Measurements from ENCODE around the gene KCNIP1.

Gene KCNIP1

GRCh38 chr5:170774831-170775230 lies 271.0 kb downstream of the KCNIP1 start:
- no peak overlapping the region for H3K4me3 Mint-ChIP-seq
- no peaks in the 10 kb centered on the region for H3K9me3 Mint-ChIP-seq
- CTCF ChIA-PET = no interaction called here
- no peaks in the 10 kb centered on the region for H3K36me3 Mint-ChIP-seq
- no peak for DNase-seq
- H3K27ac Mint-ChIP-seq = peak overlapping the region; percentile 4
- H3K27me3 Mint-ChIP-seq = peaks cover 3% of the 10 kb centered on the region
- no peaks in the 10 kb centered on the region for H3K4me1 Mint-ChIP-seq

DNA sequence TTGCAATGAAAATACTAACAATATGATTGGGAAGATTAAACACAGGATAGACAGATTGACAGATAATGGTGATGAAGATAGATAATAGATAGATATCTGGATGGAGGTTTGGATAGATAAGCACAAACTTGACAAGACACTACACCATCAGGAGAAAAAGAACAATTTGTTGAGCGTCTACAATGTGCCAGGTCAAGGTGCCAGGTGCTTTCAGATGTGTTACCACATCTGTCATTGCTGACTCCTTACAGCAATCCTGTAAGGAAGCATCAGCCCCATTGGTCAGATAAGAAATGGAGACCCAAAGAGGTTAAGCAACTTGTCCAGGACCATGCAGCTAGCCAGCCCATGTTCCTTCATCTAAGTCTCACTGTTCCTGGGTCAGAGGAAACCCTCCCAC lies 278.1 kb downstream of the KCNIP1 start:
- Mint-ChIP-seq H3K4me1 (no peaks in the 10 kb centered on the region), H3K27ac (no peak overlapping the region), H3K9me3 (no peaks in the 10 kb centered on the region), H3K27me3 (no peaks in the 10 kb centered on the region), H3K36me3 (no peaks in the 10 kb centered on the region), H3K4me3 (no peak overlapping the region)
- no peak for DNase-seq
- CTCF ChIA-PET = interaction anchor here (1.0 kb wide), 1 partner anchor 9 kb away, joined by 3 read pairs; no protein-coding TSS in a partner anchor

DNA sequence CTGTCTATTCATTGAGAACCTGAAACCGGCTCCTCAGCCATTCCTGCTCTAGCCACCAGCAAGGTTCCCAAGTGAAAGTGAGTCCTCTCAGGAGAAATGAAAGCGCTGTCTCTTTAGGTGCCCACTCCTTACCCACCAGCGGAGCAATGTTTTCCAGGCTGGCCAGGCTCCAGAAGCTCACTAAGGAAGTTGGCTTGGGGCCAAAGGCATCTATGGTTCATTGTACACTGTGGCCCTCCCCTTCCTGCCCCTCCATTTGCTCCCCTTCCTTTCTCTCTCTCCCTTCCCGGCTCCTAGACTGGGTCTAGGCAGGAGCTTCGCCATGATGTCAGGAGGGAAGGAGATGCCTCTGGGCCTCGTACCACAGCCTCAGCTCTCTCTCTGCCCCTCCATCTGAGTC lies 278.6 kb downstream of the KCNIP1 start:
- Mint-ChIP-seq H3K36me3 (no peaks in the 10 kb centered on the region), H3K4me1 (no peaks in the 10 kb centered on the region), H3K27ac (no peak overlapping the region), H3K27me3 (no peaks in the 10 kb centered on the region), H3K4me3 (no peak overlapping the region), H3K9me3 (no peaks in the 10 kb centered on the region)
- CTCF ChIA-PET = interaction anchor here (1.0 kb wide), 1 partner anchor 8 kb away, joined by 3 read pairs; no protein-coding TSS in a partner anchor
- no peak for DNase-seq

DNA sequence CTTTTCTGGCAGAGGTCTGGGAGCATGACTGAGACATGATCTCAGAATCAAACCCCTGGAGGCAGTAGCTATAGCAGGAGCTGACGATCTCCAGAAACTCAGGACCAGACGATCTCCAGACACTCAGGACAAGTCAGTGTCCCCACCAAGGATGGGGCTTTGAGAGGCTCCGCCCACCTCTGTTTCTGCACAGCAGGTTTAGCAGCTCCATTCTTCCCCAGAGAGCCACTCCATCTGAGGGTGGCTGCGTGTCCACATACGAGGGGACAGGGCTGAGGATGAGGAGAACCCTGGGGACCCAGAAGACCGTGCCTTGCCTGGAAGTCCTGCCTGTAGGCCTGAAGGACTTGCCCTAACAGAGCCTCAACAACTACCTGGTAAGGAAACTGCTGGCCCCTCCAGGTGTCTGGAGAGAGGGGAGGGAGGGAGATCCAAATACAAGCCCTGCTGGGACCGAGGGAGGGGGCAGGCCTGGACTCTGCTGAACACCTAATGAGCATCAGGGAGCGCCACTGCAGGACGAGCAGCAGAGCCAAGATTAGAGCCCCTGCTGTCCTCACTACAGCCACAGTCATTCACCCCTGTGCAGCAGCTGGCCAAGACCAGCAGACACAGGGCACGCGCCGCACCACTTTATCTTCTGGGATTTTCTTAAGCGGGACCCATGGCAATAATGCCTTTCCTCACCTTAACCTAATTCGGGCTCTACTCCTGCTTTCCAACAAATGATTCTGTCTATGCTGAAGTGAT lies 279.9 kb downstream of the KCNIP1 start, which contains the start of gene GABRP:
Gene GABRP, plus strand, starts transcription at position 228 of the 750 bp plus-strand sequence. CDS start 4,891 bp downstream, outside the sequence.
- H3K9me3 Mint-ChIP-seq = no peaks in the 10 kb centered on the region
- CTCF ChIA-PET = no interaction called here
- no peak within 1 kb of the TSS for H3K27ac Mint-ChIP-seq
- no peak for DNase-seq
- H3K4me3 Mint-ChIP-seq = no peak within 1 kb of the TSS
- no peaks in the 10 kb centered on the region for H3K4me1 Mint-ChIP-seq
- no peaks in the 10 kb centered on the region for H3K36me3 Mint-ChIP-seq
- H3K27me3 Mint-ChIP-seq = no peaks in the 10 kb centered on the region

- Mint-ChIP-seq H3K27me3 (peaks cover 2% of the 10 kb centered on the region), H3K9me3 (no peaks in the 10 kb centered on the region), H3K4me3 (no peak overlapping the region), H3K27ac (no peak overlapping the region), H3K4me1 (no peaks in the 10 kb centered on the region), H3K36me3 (no peaks in the 10 kb centered on the region)
- no peak for DNase-seq
- CTCF ChIA-PET = no interaction called here
Observed at GRCh38 chr5:170785416-170785815, 281.6 kb downstream of the KCNIP1 start.

Measured in activated naive CD4-positive, alpha-beta T cell treated with anti-CD3 and anti-CD28 coated beads, Interleukin-2, amount 10 ng/mL, durations not matched to agents 7 days and 5 days (primary cell).